ENCODE data around the gene C22orf31.

The C22orf31 gene

GRCh38 chr22:29055192-29055830 is 6.3 kb downstream of the C22orf31 start:
- Histone ChIP-seq H3K27ac (no peak overlapping the region), H3K4me3 (no peak overlapping the region)
- no peak for DNase-seq (ENCODE audit: low spot score)
- no peak for TF ChIP-seq CTCF (IDR thresholded peaks at IDR 0.05)

DNA sequence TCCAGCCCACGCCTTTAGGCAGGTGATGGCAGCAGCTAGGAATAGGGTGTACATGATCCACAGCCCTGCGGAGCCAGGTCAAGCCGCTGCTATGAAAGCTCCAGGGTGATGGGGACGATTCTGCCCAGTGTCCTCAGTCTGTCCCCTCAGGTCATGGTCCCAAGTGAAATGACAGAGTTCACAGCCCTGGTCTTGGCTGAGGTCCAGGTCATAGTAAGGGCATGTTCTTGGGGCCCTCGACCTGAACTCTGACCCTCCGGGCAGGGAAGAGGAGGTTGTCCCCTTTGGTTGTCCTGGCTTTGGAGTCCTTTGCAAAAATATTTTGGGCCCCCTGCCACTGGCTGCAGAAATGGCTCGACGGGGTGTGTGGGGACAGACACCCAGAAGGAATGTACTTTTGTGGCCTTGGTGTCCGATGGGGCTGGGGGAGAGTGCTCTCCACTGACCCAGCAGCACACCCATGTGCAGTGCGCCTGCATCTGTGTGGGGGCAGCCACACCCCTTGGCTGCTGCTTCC is 7.3 kb downstream of the C22orf31 start:
- H3K4me3 ChIP-seq = no peak overlapping the region
- no peak for TF ChIP-seq CTCF (IDR thresholded peaks at IDR 0.05)
- no peak overlapping the region for H3K27ac ChIP-seq
- no peak for DNase-seq (ENCODE audit: low spot score)

DNA sequence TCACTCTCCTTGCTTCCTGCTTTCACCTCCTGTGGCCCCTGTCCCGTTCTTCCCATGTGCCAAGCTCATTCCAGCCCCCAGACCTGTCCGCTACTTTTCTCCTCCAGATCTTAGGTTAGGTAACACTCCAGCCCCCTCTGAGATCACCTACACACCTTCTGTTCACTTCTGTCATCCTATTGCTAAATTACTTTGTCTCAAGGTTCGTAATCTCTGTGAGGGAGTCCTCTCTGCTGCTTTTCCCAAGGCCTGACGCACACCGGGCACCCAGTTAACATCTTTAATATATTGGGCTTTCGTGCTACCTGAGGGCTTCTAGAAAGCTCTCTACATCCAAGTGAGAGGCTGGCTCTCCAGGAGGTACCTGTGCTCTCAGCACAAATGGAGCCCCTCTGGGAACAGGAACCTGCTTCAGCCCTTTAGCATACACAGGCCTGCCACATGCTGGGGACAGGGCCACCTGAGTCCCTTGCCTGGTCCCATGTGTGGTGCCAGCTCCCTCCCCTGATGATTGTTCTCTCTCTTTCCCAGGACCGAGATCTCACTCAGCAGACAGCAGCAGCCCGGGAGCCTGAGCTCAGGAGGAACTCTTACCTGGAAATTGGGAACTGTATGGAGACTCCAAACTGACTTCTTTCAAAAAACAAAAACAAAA is 8.5 kb downstream of the C22orf31 start:
- H3K27ac ChIP-seq = no peak overlapping the region

GRCh38 chr22:29050457-29050856 is 11.2 kb downstream of the C22orf31 start:
- H3K4me3 ChIP-seq = no peak overlapping the region
- TF ChIP-seq CTCF (IDR thresholded peaks at IDR 0.05) = no peak
- no peak overlapping the region for H3K27ac ChIP-seq
- no peak for DNase-seq (ENCODE audit: low spot score)

More for the DNA sequence above, 8.5 kb downstream of the C22orf31 start:
- TF ChIP-seq CTCF (IDR thresholded peaks at IDR 0.05) = no peak
- no peak for DNase-seq (ENCODE audit: low spot score)
- H3K4me3 ChIP-seq = no peak overlapping the region

- Histone ChIP-seq H3K27ac (no peak overlapping the region), H3K4me3 (no peak overlapping the region)
- DNase-seq (ENCODE audit: low spot score) = no peak
- no peak for TF ChIP-seq CTCF (IDR thresholded peaks at IDR 0.05)
These were observed 11.9 kb downstream of the C22orf31 start for GRCh38 chr22:29049655-29050263.

GRCh38 chr22:29048822-29049654 is 12.6 kb downstream of the C22orf31 start:
- no peak overlapping the region for H3K27ac ChIP-seq
- DNase-seq (ENCODE audit: low spot score) = no peak
- no peak for TF ChIP-seq CTCF (IDR thresholded peaks at IDR 0.05)
- no peak overlapping the region for H3K4me3 ChIP-seq

Measured in coronary artery (tissue), 2 donors.